DND-41 (cell line): ENCODE measurements around the gene LCE2D.

Source experiments
- CTCF ChIP-seq: IDR thresholded peaks from 2 replicates; pipeline ENCODE4 v1.5.1; 2012; ENCODE audit warnings: borderline replicate concordance, low read length, moderate library complexity, mild to moderate bottlenecking; ENCODE audit not compliant: poor library complexity, severe bottlenecking; ENCODE audit errors: extremely low read depth
- EZH2 ChIP-seq: IDR thresholded peaks from 3 replicates; pipeline ENCODE4 v1.6.1; 2012; ENCODE audit warnings: borderline replicate concordance, low read depth, mild to moderate bottlenecking, moderate library complexity, low read length, inconsistent platforms; ENCODE audit not compliant: severe bottlenecking

- TF ChIP-seq CTCF (no peak), EZH2 (no peak)
Measured at GRCh38 chr1:152626744-152627143, 36.4 kb upstream of the LCE2D start.
